ENCODE measurements around the gene TMEM61. TPM values are rescaled to one million over a fixed set of nuclear protein-coding genes. Genes with fewer than 3 reads are reported as not detected.

Gene TMEM61
- total RNA-seq, 1 experiment from 2014 or later, result 0.74 TPM

- TF ChIP-seq MYBL2 (CRISPR knock-in tag; IDR thresholded peaks at IDR 0.05), result no peak
These were observed 61.2 kb downstream of the TMEM61 start (continued) for GRCh38 chr1:55041613-55042012.

Other genes with a start within 250 kb of the TMEM61 start
- gene PARS2, start 216.1 kb upstream of the TMEM61 start, total RNA-seq (2021), result 11.5 to 12.1 TPM (median 12.1 TPM) in 3 replicates
- gene TTC22, start 179.3 kb upstream of the TMEM61 start, total RNA-seq (2021), result 0.63 to 0.99 TPM (median 0.69 TPM) in 3 replicates
- 300 to 337 TPM (median 336 TPM) in 3 replicates for gene DHCR24, start 93.4 kb upstream of the TMEM61 start, total RNA-seq (2021)
- 0.30 to 0.42 TPM (median 0.37 TPM) in 3 replicates for gene BSND, start 18.3 kb downstream of the TMEM61 start, total RNA-seq (2021)
- 47.9 to 73.2 TPM (median 49.3 TPM) in 3 replicates for gene PCSK9, start 58.9 kb downstream of the TMEM61 start, total RNA-seq (2021)
- 35.4 to 40.9 TPM (median 37.2 TPM) in 3 replicates for gene USP24, start 234.7 kb downstream of the TMEM61 start, total RNA-seq (2021)